NCI-H1436 (cell line): ENCODE results near the gene TLE5.
A peak's percentile ranks its signal among the peaks of the same experiment; 100 is the strongest.
"Not testable (repeated sequence)": the region's sequence is repeated elsewhere in the genome, so short reads cannot be mapped to it uniquely, and the experiment has no call there.

ENCODE experiments used
- DNase-seq: peaks from one replicate; lab custom pipeline; 2025; lab: John Stamatoyannopoulos, UW

TLE5 gene

DNA sequence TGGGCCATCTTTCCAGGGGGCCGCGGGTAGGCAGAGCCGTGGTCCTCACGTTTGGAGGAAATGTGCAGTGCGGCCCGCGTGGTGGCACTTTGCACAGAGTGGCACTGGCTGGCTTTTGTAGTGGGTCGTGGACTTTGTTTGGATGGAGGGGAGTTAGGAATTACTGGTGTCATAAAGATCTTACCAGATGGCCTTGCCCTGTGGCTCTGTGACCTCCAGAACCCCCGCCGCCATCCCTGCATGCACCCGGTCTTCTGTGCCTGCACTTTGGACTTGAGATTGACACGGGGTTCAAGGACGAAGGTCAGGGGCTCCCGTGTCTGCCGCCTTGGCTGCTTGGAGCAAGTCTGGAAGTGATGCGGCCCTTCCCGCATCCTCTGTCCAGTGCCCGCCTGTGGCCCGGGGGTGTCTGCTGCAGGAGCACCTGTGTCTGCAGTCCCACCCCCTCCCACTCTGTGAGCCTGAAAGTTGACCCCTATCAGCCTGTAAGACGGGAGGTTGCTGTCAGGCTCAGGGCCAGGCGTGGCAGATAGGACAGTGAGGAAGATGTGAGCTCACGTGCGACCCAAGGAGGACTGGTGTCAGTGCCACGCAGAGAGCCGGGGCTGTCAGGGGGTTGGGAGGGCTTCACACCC, 34.1 kb upstream of the TLE5 start:
- DNase-seq: no peak

GRCh38 chr19:3095441-3096191, 33.3 kb upstream of the TLE5 start:
- DNase-seq: no peak

- DNase-seq: no peak
Observed at GRCh38 chr19:3094601-3095440, 32.5 kb upstream of the TLE5 start.

GRCh38 chr19:3089299-3089855, 27.1 kb upstream of the TLE5 start:
- DNase-seq: not testable (repeated sequence)

DNA sequence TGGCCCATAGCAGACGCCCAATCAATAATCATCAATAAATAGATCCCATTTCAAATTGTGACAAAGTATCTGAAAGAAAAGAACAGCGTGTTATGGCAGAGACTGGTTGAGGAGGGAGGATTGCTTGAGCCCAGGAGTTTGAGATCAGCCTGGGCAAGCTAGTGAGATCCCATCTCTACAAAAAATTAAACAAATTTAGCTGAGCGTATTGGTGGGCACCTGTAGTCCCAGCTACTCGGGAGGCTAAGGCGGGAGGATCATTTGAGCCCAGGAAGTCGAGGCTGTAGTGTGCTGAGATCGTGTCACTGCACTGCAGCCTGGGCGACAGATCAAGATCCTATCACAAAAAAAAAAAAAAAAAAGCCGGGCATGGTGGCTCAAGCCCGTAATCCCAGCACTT, 25.5 kb upstream of the TLE5 start:
- no peak for DNase-seq

DNA sequence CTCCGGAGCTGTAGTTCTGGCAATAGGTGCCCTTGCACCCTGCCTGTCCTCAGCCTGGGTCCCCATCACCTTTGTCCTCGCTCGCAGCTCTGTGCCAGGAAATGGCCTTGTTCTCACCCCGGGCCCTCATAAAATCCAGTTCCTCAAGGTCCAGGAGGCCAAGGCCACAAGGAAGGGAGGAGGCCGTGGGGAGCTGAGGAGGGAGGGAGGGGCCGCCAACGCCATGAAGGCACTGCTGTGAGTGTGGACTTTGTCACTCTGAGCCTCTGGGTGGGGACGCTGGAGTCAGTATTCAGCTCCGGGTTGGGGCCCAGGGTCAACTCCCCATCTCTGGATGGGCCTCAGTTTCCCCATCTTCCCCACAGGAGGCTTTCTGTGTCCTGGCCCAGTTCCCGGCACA, 22.6 kb upstream of the TLE5 start:
- no peak for DNase-seq

GRCh38 chr19:3083964-3084363, 21.7 kb upstream of the TLE5 start:
- no peak for DNase-seq

- DNase-seq: no peak
Observed at GRCh38 chr19:3082331-3082730, 20.0 kb upstream of the TLE5 start.

GRCh38 chr19:3080286-3080685, 18.0 kb upstream of the TLE5 start:
- no peak for DNase-seq

DNA sequence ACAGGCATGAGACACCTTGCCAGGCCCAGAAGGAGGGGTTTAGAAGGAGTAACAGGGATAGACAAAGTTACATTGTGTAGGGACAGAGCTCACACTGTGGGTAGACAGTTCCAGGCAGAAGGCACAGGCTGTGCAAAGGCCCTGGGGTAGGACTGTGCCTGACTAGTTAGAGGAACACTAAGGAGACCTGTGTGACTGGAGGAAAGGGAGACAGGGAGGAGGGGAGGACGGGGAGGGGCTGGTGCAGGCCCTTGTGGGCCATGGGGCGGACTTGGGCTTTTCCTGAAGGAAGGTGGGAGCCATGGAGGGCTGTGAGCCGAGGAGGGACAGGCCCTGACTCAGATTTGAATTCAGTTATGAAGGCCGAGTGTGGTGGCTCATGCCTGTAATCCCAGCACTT, 17.3 kb upstream of the TLE5 start:
- no peak for DNase-seq

DNA sequence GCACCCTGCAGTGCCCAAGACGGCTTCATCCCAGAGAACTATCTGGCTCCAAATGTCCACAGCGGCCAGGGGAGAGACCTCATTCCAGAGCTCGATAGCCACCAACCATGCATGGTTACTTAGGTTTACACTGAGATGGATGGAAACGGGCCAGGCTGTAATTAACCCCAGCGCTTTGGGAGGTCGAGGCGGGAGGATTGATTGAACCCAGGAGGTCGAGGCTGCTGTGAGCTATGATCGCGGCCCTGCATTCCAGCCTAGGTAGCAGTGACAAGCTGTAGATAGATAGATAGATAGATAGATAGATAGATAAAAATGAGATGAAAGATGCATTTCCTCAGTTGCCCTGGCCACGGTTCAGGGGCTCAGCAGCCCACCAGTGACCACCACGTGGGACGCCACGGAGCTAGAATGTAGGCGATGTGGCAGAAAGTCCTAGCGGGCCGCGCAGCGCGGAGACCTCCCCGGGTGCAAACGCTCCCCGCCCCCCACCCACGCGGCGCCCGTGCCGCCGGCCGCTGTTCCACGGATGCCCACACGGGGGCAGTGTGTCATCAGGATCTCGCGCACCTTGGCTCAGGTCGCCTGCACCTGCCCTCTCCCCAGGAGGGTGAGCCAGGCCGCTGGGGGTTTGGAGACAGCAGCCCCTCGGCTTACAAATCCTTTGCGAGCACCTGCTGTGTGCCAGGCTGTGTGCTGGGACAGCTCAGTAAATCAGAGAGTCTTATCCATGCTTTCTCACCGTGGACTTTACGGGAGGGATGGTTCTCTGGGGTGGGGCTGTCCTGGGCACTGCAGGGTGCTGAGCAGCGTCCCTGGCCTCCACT, 13.5 kb upstream of the TLE5 start:
- peak; percentile 77 for DNase-seq

- peak; percentile 48 for DNase-seq
Observed at GRCh38 chr19:3073931-3074595, 11.8 kb upstream of the TLE5 start.

DNA sequence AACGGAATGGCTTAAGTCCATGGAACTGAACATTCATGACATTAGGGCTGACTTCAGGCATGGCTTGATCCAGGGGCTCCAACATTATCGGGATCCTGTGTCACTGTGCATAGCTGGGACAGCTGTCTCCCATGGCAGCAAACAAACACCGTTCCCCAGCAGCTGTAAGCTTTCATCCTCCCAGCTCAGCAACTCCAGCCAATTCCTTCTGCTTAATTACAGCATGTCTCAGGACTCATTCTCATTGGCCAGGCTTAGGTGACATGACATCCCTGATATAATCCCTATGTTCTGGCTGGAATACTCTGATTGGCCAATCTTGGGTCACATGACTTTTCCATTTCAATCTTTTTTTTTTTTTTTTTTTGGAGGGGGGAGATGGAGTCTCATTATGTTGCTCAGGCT, 10.9 kb upstream of the TLE5 start:
- peak; percentile 84 for DNase-seq

- no peak for DNase-seq
Observed at GRCh38 chr19:3071768-3072167, 9.5 kb upstream of the TLE5 start.

- DNase-seq: no peak
Observed at GRCh38 chr19:3068071-3068470, 5.8 kb upstream of the TLE5 start.

DNA sequence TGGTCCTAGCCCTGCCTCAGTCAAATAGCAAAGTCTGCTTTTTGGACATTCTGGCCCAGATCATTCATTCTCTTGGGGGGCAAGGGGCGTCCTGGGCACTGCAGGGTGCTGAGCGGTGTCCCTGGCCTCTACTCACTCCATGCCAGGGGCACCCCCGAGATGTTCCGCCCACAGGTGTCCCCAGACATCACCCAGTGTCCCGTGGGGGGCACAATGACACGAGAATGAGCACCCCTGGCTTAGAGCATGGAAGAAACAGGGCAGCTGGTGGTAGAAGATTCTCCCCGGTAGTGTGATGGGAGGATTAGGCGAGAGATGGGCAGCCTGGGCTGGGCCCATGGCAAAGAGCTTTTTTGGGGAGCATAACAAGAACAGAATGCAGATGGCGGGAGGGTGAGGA, 5.3 kb upstream of the TLE5 start:
- no peak for DNase-seq

DNA sequence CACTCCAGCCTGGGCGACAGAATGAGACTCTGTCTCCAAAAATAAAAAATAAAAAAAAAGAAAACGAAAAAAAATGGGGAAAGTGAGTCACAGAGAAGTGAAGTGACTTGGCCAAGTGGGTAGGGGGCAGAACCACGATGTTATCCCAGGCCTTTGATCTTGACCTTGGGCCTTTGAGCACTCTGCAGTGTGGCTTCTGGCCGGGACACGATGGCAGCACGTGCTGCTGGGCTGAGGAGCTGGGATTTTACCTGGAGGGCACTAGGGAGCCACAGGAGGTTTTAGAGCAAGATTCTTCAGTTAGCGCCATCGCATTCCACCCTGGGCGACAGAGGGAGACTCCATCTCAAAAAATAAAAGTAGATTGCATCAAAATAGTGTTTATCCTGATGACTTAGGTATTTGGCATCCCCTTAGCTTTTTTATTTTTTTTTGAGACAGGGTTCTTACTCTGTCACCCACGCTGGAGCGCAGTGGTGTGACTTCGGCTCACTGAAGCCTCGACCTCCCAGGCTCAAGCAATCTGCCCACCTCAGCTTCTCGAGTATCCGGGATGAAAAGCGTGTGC, 4.3 kb upstream of the TLE5 start:
- DNase-seq: no peak

DNA sequence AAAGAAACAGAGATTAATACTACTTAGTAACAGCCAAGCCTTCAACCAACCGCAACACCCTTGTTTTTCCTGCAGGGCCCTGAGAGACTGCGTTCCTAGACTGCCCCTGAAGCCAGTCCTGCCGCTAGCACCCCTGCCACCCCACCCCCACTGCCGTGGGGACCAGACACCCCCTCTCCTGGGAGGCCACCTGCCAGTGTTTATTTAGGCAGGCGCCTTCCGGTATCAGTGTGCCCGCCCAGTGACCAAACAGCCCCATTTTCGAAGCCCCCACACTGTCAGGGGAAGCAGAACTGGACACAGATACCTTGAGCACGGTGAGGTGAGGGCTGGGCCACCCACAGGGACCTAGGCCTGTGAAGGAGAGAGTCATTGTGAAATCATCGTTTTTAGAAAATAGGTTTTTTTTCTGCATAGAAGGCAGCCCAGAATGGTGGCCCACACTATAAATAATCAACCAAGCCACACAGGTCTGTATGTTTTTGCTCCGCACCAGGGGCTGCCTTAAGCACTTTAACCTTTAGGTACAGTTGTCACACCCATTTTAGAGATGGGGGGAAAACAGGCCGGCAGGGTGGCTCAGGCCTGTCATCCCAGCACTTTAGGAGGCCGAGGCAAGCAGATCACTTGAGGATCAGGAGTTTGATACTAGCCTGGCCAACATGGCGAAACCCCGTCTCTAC, 3.5 kb upstream of the TLE5 start:
- DNase-seq: peak; percentile 42

GRCh38 chr19:3064011-3064330, 1.7 kb upstream of the TLE5 start:
- DNase-seq: no peak
